ENCODE data around the gene KCTD18. TPM values are rescaled to one million over a fixed set of nuclear protein-coding genes. Genes with fewer than 3 reads are reported as not detected.

KCTD18 gene
- total RNA-seq, 2 experiments from 2014 or later = 18.9 to 19.8 TPM

DNA sequence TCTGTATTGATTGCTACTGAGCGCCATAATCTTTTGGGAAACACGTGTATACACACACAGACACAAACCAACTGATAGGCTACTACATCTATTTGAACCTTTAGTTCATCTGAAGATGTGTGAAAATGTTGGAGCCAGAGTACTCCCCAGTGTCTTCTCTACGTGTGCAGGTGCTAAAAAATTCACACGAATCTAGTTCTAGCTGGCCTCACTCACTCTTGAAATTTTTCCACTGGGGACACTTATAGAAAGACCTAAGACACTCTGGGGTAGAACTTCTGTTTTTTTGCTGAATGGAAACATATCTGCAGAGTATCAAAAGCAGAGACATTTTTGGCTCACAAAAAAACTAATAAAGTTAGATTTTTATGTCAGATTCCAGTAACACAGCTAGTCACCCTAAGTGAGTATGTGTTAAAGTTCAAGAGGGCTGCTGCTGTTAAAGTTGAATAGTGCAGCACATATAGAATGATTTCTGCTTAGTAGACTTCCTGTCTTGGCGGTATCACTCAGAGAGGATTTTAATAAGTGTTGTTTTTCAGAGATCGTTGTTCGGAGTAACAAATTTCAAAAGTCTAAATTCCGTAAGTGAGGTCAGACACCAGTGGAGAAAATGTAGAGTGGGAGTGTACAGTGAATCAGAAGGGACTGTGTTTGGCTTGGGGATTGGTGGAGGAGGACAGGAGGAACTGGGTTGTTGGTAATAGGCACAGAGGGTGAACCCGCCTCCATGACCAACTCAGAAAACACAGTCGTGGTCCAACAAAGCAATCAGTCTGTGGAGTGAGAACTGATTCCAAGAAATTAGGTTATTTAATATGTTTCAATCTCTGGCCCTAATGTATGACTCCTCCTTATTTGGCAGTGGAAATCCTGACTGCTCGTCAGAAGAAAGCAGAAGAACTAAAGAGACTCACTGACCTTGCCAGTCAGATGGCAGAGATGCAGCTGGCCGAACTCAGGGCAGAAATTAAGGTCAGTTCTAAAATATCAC, 43.1 kb downstream of the KCTD18 start:
- Histone ChIP-seq H3K27ac (ENCODE audit: low read depth in 1 of 2, low read length in 2 of 2) (peak overlapping the region; percentile 37 to 69), H3K36me3 (ENCODE audit: insufficient read depth, low read length) (no peaks in the 10 kb centered on the region), H3K4me1 (ENCODE audit: insufficient read depth, low read length) (peaks cover 43% of the 10 kb centered on the region), H3K27me3 (ENCODE audit: control insufficient read depth in 1 of 2, insufficient read depth in 2 of 2, low read length in 2 of 2) (no peaks in the 10 kb centered on the region), H3K9me3 (ENCODE audit: control insufficient read depth in 1 of 2, insufficient read depth in 1 of 2, low read length in 2 of 2) (no peaks in the 10 kb centered on the region), H3K4me3 (ENCODE audit: low read length) (peak overlapping the region; percentile 35)
- no peaks in the 10 kb centered on the region for H3K27me3 Mint-ChIP-seq
- POLR2A ChIA-PET = interaction anchor here (0.7 to 2.6 kb wide), 6 partner anchors 12 to 93 kb away, joined by 3 to 15 read pairs (median 4); partner anchors contain the start of gene KCTD18
- ATAC-seq (ENCODE audit: poor library complexity) (peak; percentile 83), DNase-seq (peak in 8 of 14 experiments; percentile 12 to 66 (median 48))
- peaks cover 49% of the 10 kb centered on the region for H3K4me1 Mint-ChIP-seq (ENCODE audit: low read depth)
- peak overlapping the region; percentile 81 for H3K4me3 Mint-ChIP-seq
- H3K36me3 Mint-ChIP-seq (ENCODE audit: low read depth) = no peaks in the 10 kb centered on the region
- CTCF ChIA-PET = interaction anchor here (0.7 to 2.3 kb wide), 2 partner anchors 43 to 487 kb away, joined by 3 to 8 read pairs; no protein-coding TSS in a partner anchor
- H3K9me3 Mint-ChIP-seq = no peaks in the 10 kb centered on the region
- intact Hi-C loops (cut with DNase I, micrococcal nuclease) = loop anchor here in 1 of 2 experiments (10.0 kb wide), 1 partner anchor 92 kb away; no protein-coding TSS in a partner anchor
- TF ChIP-seq, protein P1, sequence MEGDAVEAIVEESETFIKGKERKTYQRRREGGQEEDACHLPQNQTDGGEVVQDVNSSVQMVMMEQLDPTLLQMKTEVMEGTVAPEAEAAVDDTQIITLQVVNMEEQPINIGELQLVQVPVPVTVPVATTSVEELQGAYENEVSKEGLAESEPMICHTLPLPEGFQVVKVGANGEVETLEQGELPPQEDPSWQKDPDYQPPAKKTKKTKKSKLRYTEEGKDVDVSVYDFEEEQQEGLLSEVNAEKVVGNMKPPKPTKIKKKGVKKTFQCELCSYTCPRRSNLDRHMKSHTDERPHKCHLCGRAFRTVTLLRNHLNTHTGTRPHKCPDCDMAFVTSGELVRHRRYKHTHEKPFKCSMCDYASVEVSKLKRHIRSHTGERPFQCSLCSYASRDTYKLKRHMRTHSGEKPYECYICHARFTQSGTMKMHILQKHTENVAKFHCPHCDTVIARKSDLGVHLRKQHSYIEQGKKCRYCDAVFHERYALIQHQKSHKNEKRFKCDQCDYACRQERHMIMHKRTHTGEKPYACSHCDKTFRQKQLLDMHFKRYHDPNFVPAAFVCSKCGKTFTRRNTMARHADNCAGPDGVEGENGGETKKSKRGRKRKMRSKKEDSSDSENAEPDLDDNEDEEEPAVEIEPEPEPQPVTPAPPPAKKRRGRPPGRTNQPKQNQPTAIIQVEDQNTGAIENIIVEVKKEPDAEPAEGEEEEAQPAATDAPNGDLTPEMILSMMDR (IDR thresholded peaks at IDR 0.05) = no peak
- H3K27ac Mint-ChIP-seq = peak overlapping the region; percentile 79

DNA sequence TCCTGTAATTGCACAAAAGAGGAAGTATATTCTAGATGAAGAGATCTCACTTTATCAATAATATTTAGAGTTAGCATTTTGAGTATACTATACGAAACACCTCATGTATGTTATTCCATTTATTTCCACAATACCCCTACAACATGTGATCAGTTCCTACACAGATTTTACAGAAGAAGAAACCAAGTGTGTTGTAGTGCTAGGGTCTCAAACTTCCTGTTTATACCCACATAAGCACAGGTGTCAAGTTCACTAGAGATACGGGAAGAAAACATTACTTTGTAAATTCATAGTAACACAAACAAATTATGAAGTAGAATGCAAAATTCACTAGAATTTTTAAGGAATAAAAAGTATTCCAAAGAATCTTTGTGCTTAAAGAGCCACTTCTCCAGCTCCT, 46.4 kb downstream of the KCTD18 start:
- ChIA-PET POLR2A (interaction anchor here (1.2 kb wide), 1 partner anchor 91 kb away, joined by 3 read pairs; no protein-coding TSS in a partner anchor), CTCF (no interaction called here)
- Histone ChIP-seq H3K27ac (ENCODE audit: low read depth in 1 of 2, low read length in 2 of 2) (no peak overlapping the region), H3K27me3 (ENCODE audit: control insufficient read depth in 1 of 2, insufficient read depth in 2 of 2, low read length in 2 of 2) (no peaks in the 10 kb centered on the region), H3K36me3 (ENCODE audit: insufficient read depth, low read length) (no peaks in the 10 kb centered on the region), H3K9me3 (ENCODE audit: control insufficient read depth in 1 of 2, insufficient read depth in 1 of 2, low read length in 2 of 2) (no peaks in the 10 kb centered on the region), H3K4me1 (ENCODE audit: insufficient read depth, low read length) (peaks cover 33% of the 10 kb centered on the region), H3K4me3 (ENCODE audit: low read length) (no peak overlapping the region)
- peak in 1 of 14 experiments; percentile 18 for DNase-seq
- Mint-ChIP-seq H3K9me3 (no peaks in the 10 kb centered on the region), H3K4me3 (no peak overlapping the region), H3K27ac (peak overlapping the region; percentile 10), H3K4me1 (ENCODE audit: low read depth) (peaks cover 35% of the 10 kb centered on the region), H3K36me3 (ENCODE audit: low read depth) (no peaks in the 10 kb centered on the region), H3K27me3 (no peaks in the 10 kb centered on the region)
- intact Hi-C loops (cut with DNase I, micrococcal nuclease) = loop anchor here (5.0 to 10.0 kb wide), 2 partner anchors 76 to 89 kb away; no protein-coding TSS in a partner anchor
- TF ChIP-seq, protein P1 (IDR thresholded peaks at IDR 0.05) = no peak
- ATAC-seq (ENCODE audit: poor library complexity) = no peak

DNA sequence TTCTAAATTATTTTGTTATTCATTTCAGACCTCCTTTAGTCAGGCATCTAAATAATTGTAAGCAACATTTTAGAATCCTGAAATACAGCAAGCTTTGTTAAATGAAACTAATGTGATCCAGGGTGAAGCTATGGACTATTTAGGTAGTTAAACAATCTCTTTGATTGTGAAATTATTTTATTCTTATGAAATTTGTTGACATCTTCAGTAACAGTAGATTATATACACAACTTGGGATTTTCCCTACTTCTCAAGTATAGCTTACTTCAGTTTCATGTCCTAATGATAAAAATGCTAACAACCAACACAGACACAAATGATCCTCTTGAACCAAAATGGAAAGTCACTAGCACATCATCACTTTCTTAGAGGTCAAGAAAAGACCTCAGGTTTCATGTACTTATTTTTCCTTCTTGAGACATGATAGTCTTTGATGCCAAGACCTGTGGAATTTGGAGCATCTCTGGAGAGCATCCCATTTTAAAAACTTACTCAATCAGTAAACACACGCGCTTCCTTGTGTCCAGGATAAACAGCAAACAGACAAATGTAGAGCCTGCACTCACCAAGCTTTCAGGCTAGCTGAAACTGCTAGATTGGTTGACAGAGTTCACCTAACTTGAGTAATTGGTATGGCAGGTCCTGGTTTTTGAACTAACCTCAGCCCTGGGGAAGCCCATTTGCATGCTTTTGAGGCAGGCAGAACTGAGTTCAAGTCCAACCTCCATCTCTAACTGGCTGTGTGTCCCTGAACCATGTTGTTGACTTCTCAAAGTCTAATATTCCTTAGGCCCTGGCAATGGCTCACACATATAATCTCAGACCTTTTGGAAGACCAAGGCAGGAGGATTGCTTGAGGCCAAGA, 47.8 kb downstream of the KCTD18 start:
- DNase-seq = no peak
- intact Hi-C loops (cut with DNase I, micrococcal nuclease) = loop anchor here (5.0 to 10.0 kb wide), 2 partner anchors 75 to 87 kb away; no protein-coding TSS in a partner anchor
- ChIA-PET POLR2A (no interaction called here), CTCF (interaction anchor here (1.0 kb wide), 1 partner anchor 9 kb away, joined by 3 read pairs; no protein-coding TSS in a partner anchor)
- no peak overlapping the region for H3K27ac ChIP-seq (ENCODE audit: low read depth in 1 of 2, low read length in 2 of 2)
- ATAC-seq (ENCODE audit: poor library complexity) = no peak
- Mint-ChIP-seq H3K4me1 (ENCODE audit: low read depth) (peaks cover 21% of the 10 kb centered on the region), H3K27me3 (no peaks in the 10 kb centered on the region), H3K36me3 (ENCODE audit: low read depth) (no peaks in the 10 kb centered on the region), H3K27ac (no peak overlapping the region), H3K4me3 (no peak overlapping the region), H3K9me3 (no peaks in the 10 kb centered on the region)
- H3K4me1 ChIP-seq (ENCODE audit: insufficient read depth, low read length) = peaks cover 20% of the 10 kb centered on the region
- no peaks in the 10 kb centered on the region for H3K9me3 ChIP-seq (ENCODE audit: control insufficient read depth in 1 of 2, insufficient read depth in 1 of 2, low read length in 2 of 2)
- no peaks in the 10 kb centered on the region for H3K27me3 ChIP-seq (ENCODE audit: control insufficient read depth in 1 of 2, insufficient read depth in 2 of 2, low read length in 2 of 2)
- H3K36me3 ChIP-seq (ENCODE audit: insufficient read depth, low read length) = no peaks in the 10 kb centered on the region
- TF ChIP-seq, protein P1 (IDR thresholded peaks at IDR 0.05) = no peak
- no peak overlapping the region for H3K4me3 ChIP-seq (ENCODE audit: low read length)

Data from CD4-positive, alpha-beta T cell (primary cell).